Gastrocnemius medialis (tissue), 4 donors: Measurements from ENCODE around the gene LAMB3.

Experiments used
- POLR2A ChIP-seq, 2 donors: fragments of 450-650 bp; IDR thresholded peaks; one replicate each; pipeline ENCODE4 v1.6.1; 2017; ENCODE audit warnings: antibody characterized with exemption in 2 of 2, mild to moderate bottlenecking in 2 of 2, moderate library complexity in 2 of 2
- TF ChIP-seq, protein P1 (sequence below), 5 experiments: fragments of 450-650 bp in 3 of 5; fragments of 200-600 bp in 2 of 5; sonication (generic) in 2 of 5; IDR thresholded peaks in 4 of 5; conservative IDR thresholded peaks in 1 of 5; 1 replicate in 4 of 5; 2 replicates in 1 of 5; pipeline ENCODE4 v1.5.1; 2016 to 2019; ENCODE audit warnings: antibody characterized with exemption in 5 of 5, mild to moderate bottlenecking in 3 of 5, moderate library complexity in 3 of 5

DNA sequence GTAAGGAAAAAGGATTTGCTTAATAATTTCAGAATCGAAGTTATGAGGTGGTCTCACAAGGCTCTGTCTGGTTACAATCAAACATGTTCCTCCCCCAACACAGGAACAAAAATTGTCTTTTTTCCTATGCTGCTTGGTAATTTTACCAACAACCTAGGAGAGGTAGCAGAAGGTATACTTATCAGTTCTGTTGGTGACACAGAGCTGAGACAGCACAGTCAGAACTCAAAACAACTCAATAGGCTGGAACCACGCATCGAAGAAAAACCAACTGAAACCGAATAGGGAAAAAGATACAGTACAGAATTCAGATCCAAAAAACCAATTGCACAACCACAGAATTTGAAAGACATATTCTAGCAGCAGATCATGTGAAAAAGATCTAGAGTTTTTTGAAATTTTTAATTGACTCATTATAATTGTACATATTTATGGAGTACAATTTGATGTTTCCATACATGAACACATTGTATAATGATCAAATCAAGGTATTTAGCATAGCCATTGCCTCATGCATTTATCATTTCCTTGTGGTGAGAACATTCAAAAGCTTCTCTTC lies 26.8 kb upstream of the LAMB3 start:
- no peak for TF ChIP-seq POLR2A (IDR thresholded peaks at IDR 0.05)
- TF ChIP-seq, protein P1, sequence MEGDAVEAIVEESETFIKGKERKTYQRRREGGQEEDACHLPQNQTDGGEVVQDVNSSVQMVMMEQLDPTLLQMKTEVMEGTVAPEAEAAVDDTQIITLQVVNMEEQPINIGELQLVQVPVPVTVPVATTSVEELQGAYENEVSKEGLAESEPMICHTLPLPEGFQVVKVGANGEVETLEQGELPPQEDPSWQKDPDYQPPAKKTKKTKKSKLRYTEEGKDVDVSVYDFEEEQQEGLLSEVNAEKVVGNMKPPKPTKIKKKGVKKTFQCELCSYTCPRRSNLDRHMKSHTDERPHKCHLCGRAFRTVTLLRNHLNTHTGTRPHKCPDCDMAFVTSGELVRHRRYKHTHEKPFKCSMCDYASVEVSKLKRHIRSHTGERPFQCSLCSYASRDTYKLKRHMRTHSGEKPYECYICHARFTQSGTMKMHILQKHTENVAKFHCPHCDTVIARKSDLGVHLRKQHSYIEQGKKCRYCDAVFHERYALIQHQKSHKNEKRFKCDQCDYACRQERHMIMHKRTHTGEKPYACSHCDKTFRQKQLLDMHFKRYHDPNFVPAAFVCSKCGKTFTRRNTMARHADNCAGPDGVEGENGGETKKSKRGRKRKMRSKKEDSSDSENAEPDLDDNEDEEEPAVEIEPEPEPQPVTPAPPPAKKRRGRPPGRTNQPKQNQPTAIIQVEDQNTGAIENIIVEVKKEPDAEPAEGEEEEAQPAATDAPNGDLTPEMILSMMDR (IDR thresholded peaks at IDR 0.05 in 4 of 5, conservative IDR thresholded peaks at IDR 0.05 in 1 of 5) = no peak
